Endometrium (tissue), 2 donors: ENCODE data around the gene HINT1.

Experiments used
- FAIRE-seq: peaks from 2 replicates; lab custom pipeline; 2012; peaks lifted over from hg19 to GRCh38; lab: Jason Lieb, UNC
- donor health status: control.
- donor health status: control.

HINT1 gene

GRCh38 chr5:131109540-131110255 lies 55.4 kb downstream of the HINT1 start:
- FAIRE-seq = peak; percentile 82
